ENCODE measurements around the gene EVI5L. TPM values are rescaled to one million over a fixed set of nuclear protein-coding genes. Genes with fewer than 3 reads are reported as not detected.

The EVI5L gene
- total and polyA plus RNA-seq, 2 of the 13 experiments (the other 11 are each of a cell fraction or from before 2014, with no cell fraction given) = 1.7 to 2.4 TPM

DNA sequence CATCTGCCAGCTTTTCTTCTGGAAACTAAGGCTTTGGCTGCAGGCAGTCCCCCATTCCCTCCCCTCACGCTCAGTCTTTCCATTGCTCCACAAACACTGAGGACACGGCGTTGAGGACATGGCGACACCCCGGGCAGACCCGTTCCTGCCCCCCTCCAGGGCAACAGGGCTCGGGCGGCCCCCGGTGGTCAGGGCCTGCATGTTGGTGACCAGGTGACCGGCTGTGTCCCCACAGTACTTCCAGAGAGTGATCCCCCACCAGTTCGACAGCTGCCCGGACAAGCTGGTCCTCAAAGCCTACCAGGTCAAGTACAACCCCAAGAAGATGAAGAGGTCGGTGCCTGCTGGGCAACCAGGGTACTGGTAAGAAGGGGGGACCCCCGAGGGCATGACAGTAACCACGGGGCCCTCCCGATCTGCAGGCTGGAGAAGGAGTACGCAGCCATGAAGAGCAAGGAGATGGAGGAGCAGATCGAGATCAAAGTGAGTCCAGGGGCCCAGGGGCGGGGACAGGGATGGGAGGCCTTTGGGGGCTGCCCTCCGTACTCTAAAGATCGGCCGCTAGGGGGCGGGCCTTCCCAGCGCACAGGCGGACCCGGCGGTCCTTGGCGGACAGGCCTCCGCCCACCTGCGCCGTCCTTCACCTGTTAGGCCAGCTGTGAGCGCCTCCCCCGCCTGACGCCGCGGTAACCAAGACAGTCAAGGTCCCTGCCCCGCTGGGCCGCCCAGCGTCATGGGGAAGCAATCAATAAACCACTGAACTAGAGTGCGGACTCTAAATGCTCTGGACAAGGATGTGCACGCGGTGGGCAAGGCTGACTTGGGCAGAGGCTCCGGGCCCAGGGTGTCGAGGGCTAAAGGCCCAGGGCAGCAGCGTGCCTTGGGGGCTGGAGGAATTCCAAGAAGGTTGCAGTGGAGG is 23.1 kb downstream of the EVI5L start (continued):
- TF ChIP-seq, protein P1, sequence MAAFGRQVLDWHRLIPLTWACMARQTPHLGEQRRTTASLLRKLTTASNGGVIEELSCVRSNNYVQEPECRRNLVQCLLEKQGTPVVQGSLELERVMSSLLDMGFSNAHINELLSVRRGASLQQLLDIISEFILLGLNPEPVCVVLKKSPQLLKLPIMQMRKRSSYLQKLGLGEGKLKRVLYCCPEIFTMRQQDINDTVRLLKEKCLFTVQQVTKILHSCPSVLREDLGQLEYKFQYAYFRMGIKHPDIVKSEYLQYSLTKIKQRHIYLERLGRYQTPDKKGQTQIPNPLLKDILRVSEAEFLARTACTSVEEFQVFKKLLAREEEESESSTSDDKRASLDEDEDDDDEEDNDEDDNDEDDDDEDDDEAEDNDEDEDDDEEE (CRISPR knock-in tag; IDR thresholded peaks at IDR 0.05) = 0 out of 2 replicates have a peak, but pooled peaks have one; percentile 55
- TF ChIP-seq ZNF136 (CRISPR knock-in tag; IDR thresholded peaks at IDR 0.05; ENCODE audit: low read depth) = no peak
- peak; percentile 99 for TF ChIP-seq SAP130 (CRISPR knock-in tag; IDR thresholded peaks at IDR 0.05; ENCODE audit: low read depth)
- TF ChIP-seq KLF12 (CRISPR knock-in tag; IDR thresholded peaks at IDR 0.05; ENCODE audit: borderline replicate concordance) = peak; percentile 98
- peak; percentile 94 for TF ChIP-seq ZNF619 (CRISPR knock-in tag; IDR thresholded peaks at IDR 0.05)
- TF ChIP-seq ZNF678 (CRISPR knock-in tag; IDR thresholded peaks at IDR 0.05) = peak; percentile 86; the same call in 1 of the 2 replicates
- TF ChIP-seq ZBTB1 (CRISPR knock-in tag; IDR thresholded peaks at IDR 0.05; ENCODE audit: borderline replicate concordance) = no peak
- peak; percentile 71; the same call in 1 of the 2 replicates for TF ChIP-seq ESRRA (CRISPR knock-in tag; IDR thresholded peaks at IDR 0.05; ENCODE audit: low read depth)
- peak; percentile 70; the same call in 1 of the 2 replicates for TF ChIP-seq ARNT2 (CRISPR knock-in tag; IDR thresholded peaks at IDR 0.05; ENCODE audit: low read depth)
- TF ChIP-seq SNAPC2 (CRISPR knock-in tag; IDR thresholded peaks at IDR 0.05) = peak; percentile 91
- TF ChIP-seq, protein P2, sequence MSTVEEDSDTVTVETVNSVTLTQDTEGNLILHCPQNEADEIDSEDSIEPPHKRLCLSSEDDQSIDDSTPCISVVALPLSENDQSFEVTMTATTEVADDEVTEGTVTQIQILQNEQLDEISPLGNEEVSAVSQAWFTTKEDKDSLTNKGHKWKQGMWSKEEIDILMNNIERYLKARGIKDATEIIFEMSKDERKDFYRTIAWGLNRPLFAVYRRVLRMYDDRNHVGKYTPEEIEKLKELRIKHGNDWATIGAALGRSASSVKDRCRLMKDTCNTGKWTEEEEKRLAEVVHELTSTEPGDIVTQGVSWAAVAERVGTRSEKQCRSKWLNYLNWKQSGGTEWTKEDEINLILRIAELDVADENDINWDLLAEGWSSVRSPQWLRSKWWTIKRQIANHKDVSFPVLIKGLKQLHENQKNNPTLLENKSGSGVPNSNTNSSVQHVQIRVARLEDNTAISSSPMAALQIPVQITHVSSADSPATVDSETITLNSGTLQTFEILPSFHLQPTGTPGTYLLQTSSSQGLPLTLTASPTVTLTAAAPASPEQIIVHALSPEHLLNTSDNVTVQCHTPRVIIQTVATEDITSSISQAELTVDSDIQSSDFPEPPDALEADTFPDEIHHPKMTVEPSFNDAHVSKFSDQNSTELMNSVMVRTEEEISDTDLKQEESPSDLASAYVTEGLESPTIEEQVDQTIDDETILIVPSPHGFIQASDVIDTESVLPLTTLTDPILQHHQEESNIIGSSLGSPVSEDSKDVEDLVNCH (CRISPR knock-in tag; IDR thresholded peaks at IDR 0.05) = 0 out of 2 replicates have a peak, but pooled peaks have one; percentile 80
- TF ChIP-seq ZNF24 (IDR thresholded peaks at IDR 0.05) = no peak
- TF ChIP-seq POLR2AphosphoS2 (IDR thresholded peaks at IDR 0.05; ENCODE audit: low read depth, low read length) = no peak
- TF ChIP-seq, protein P3, sequence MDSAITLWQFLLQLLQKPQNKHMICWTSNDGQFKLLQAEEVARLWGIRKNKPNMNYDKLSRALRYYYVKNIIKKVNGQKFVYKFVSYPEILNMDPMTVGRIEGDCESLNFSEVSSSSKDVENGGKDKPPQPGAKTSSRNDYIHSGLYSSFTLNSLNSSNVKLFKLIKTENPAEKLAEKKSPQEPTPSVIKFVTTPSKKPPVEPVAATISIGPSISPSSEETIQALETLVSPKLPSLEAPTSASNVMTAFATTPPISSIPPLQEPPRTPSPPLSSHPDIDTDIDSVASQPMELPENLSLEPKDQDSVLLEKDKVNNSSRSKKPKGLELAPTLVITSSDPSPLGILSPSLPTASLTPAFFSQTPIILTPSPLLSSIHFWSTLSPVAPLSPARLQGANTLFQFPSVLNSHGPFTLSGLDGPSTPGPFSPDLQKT (CRISPR knock-in tag; IDR thresholded peaks at IDR 0.05; ENCODE audit: borderline replicate concordance) = no peak
- peak; percentile 93 for TF ChIP-seq ARID2 (CRISPR knock-in tag; IDR thresholded peaks at IDR 0.05; ENCODE audit: borderline replicate concordance)
- no peak; the same call in 1 of the 2 replicates for TF ChIP-seq ZZZ3 (CRISPR knock-in tag; IDR thresholded peaks at IDR 0.05; ENCODE audit: borderline replicate concordance)
- TF ChIP-seq REL (CRISPR knock-in tag; conservative IDR thresholded peaks at IDR 0.05) = no peak; the same call in 1 of the 2 replicates
- TF ChIP-seq TARDBP (CRISPR knock-in tag; IDR thresholded peaks at IDR 0.05) = peak; percentile 96; the same call in 1 of the 2 replicates
- TF ChIP-seq ASH2L (IDR thresholded peaks at IDR 0.05; ENCODE audit: insufficient read length, low read depth, low read length) = peak; percentile 47
- peak; percentile 96 for TF ChIP-seq ERF (CRISPR knock-in tag; IDR thresholded peaks at IDR 0.05)
- TF ChIP-seq HIVEP1 (CRISPR knock-in tag; IDR thresholded peaks at IDR 0.05) = peak; percentile 96
- TF ChIP-seq ZNF841 (CRISPR knock-in tag; IDR thresholded peaks at IDR 0.05; ENCODE audit: borderline replicate concordance) = no peak
- peak; percentile 96 for TF ChIP-seq AKAP8 (CRISPR knock-in tag; IDR thresholded peaks at IDR 0.05)
- peak; percentile 93 for TF ChIP-seq ZNF883 (CRISPR knock-in tag; IDR thresholded peaks at IDR 0.05; ENCODE audit: not compliant biosample characterization)
- TF ChIP-seq ZNF329 (CRISPR knock-in tag; IDR thresholded peaks at IDR 0.05; ENCODE audit: low read depth) = peak; percentile 57; the same call in 1 of the 2 replicates
- TF ChIP-seq ARHGAP35 (CRISPR knock-in tag; IDR thresholded peaks at IDR 0.05; ENCODE audit: borderline replicate concordance) = peak; percentile 90
